Pancreas (tissue), 10 donors: ENCODE data around the gene SCN10A. TPM values are rescaled to one million over a fixed set of nuclear protein-coding genes. Genes with fewer than 3 reads are reported as not detected.

Source experiments
- ATAC-seq, 4 donors: fragments of 200-7000 bp; cut with Tn5 transposase; one replicate each; pipeline versions ENCODE4 v1.8.0 to v1.9.1; 2020; ENCODE audit warnings: mild to moderate bottlenecking in 4 of 4, moderate library complexity in 4 of 4
- DNase-seq, 6 donors: peaks; one replicate each; pipeline ENCODE4 v3.0.0-alpha.2; 2020
- FAIRE-seq: peaks from 2 replicates; lab custom pipeline; 2012; peaks lifted over from hg19 to GRCh38; lab: Jason Lieb, UNC
- H3K27ac ChIP-seq, 4 donors: fragments of 200-600 bp; sonication (generic); 1 replicate in 3 of 4; 2 replicates in 1 of 4; pipeline versions ENCODE4 v1.5.0 to v1.8.0; 2020
- H3K27me3 ChIP-seq, 4 donors: fragments of 200-600 bp; one replicate each; pipeline ENCODE4 v1.8.0; 2021
- H3K36me3 ChIP-seq, 3 donors: fragments of 200-600 bp; sonication (generic) in 1 of 3; one replicate each; pipeline versions ENCODE4 v1.5.0 to v1.8.0; 2020 to 2021
- H3K4me1 ChIP-seq, 3 donors: fragments of 200-600 bp; one replicate each; pipeline ENCODE4 v1.8.0; 2021
- H3K4me3 ChIP-seq, 4 donors: fragments of 200-600 bp; sonication (generic) in 2 of 4; one replicate each; pipeline versions ENCODE4 v1.5.0 to v1.8.0; 2020 to 2021
- H3K9me3 ChIP-seq, 4 donors: fragments of 200-600 bp; one replicate each; pipeline ENCODE4 v1.8.0; 2021
- WGBS, 2 donors: extraction: QIAGEN DNeasy Blood & Tissue Kit; methylation state at CpG; one replicate each; pipeline ENCODE4 v1.1.7; 2013; 5-methylcytosine and 5-hydroxymethylcytosine counted together
- intact Hi-C, 3 donors: fragments of 100-400 bp; cut with DNase I; formaldehyde crosslinking; loops; one replicate each; pipeline versions ENCODE4 v1.11.1 to v1.14.2; 2022
- polyA plus RNA-seq, 2 donors: library from polyadenylated mRNA; stranded (reverse); fragments of 200-250 nt; gene quantifications; one replicate each; pipeline ENCODE4 v1.2.3, GENCODE V29; 2013
- total RNA-seq, 6 donors: library from RNA; stranded (reverse); fragmentation: NEBNext Ultra II Directional in 4 of 6; extraction: Animal tissue kit (Norgen Biotek cat#: 25700) in 4 of 6; gene quantifications; one replicate each; pipeline versions ENCODE4 v1.2.1 to v1.2.4, GENCODE V29; 2021 to 2023
- TF ChIP-seq, protein P1 (sequence below), 4 donors: fragments of 200-600 bp; sonication (generic) in 3 of 4; IDR thresholded peaks; one replicate each; pipeline versions ENCODE4 v1.5.0 to v1.8.0; 2021; ENCODE audit warnings: antibody characterized with exemption in 4 of 4
- donor health status: healthy with polysubstance abuse.
- donor health status: DM: no; HTN: no; CAD: no; lungs with moderate emphysema.
- donor health status: DM: no; HTN: no; CAD: no.
- donor health status: control.
- donor health status: control.
- donor health status: Bipolar disorder and iron deficiency.
- donor health status: DM: yes; HTN: yes; CAD: no.
- donor health status: DM: no; HTN: no; CAD: no.
- donor health status: DM: no; HTN: no; CAD: no.
- donor health status: DM: yes; HTN: yes; CAD: no.

Gene SCN10A
- total RNA-seq: not detected
- polyA plus RNA-seq: not detected

DNA sequence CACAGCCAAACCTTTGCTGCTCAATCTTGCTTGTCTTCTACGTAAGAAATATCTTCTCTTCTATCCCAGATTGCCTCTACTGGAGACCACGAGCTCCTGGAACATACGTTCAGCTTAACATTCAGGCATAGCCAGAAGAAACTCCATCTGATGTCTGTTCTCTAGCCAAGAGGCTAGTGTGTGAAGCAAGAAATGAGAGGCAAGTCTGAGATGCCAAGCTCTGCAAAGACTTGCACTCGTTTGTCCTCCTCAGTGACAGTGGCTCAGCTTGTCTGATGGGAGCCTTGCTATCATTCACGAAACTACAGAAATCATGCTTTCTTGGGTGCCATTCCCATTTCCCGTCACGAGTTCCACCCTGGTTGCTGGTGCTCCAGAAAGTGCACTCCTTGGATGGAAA lies at the start of gene SCN10A:
Gene SCN10A, minus strand, starts transcription at position 192 of the 400 bp plus-strand sequence. CDS start 22,207 bp downstream, outside the sequence.
- no peak for FAIRE-seq
- Histone ChIP-seq H3K27me3 (no peaks in the 10 kb centered on the region), H3K9me3 (no peaks in the 10 kb centered on the region), H3K4me3 (no peak within 1 kb of the TSS), H3K27ac (no peak within 1 kb of the TSS), H3K36me3 (no peaks in the 10 kb centered on the region), H3K4me1 (no peaks in the 10 kb centered on the region)
- WGBS, 2 donors: 51 to 60% methylated on average over 7 of the region's 7 CpGs
- TF ChIP-seq, protein P1, sequence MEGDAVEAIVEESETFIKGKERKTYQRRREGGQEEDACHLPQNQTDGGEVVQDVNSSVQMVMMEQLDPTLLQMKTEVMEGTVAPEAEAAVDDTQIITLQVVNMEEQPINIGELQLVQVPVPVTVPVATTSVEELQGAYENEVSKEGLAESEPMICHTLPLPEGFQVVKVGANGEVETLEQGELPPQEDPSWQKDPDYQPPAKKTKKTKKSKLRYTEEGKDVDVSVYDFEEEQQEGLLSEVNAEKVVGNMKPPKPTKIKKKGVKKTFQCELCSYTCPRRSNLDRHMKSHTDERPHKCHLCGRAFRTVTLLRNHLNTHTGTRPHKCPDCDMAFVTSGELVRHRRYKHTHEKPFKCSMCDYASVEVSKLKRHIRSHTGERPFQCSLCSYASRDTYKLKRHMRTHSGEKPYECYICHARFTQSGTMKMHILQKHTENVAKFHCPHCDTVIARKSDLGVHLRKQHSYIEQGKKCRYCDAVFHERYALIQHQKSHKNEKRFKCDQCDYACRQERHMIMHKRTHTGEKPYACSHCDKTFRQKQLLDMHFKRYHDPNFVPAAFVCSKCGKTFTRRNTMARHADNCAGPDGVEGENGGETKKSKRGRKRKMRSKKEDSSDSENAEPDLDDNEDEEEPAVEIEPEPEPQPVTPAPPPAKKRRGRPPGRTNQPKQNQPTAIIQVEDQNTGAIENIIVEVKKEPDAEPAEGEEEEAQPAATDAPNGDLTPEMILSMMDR (IDR thresholded peaks at IDR 0.05): no peak
- no peak for DNase-seq
- intact Hi-C loops: no loop called here
- ATAC-seq: no peak

DNA sequence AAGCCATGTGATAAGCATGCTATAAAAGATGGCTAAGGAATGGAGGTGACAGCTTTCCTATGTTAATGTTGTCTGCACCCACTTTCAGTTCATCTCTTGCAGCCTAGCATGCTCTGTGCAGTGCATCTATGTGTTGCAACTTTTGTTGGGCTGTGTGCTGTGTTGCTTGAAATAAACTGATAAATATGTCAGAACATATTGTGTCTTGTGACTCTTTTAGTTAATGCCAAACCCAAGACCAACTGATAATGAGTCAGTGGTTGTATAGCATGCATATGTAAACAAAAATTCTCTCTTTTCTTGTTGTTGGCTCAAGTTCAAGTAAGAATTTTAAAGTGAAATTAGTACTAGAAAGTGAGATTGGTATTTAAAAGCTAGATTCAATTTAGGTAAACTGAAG lies 37.0 kb upstream of the SCN10A start:
- DNase-seq (no peak), FAIRE-seq (no peak), ATAC-seq (no peak)
- H3K27ac ChIP-seq: no peak overlapping the region
- no peaks in the 10 kb centered on the region for H3K36me3 ChIP-seq
- no peaks in the 10 kb centered on the region for H3K4me1 ChIP-seq
- TF ChIP-seq, protein P1 (IDR thresholded peaks at IDR 0.05): no peak
- H3K4me3 ChIP-seq: no peak overlapping the region
- no peaks in the 10 kb centered on the region for H3K9me3 ChIP-seq
- intact Hi-C loops: no loop called here
- peaks cover 0 to 9% (median 0%) of the 10 kb centered on the region in 4 donors for H3K27me3 ChIP-seq

DNA sequence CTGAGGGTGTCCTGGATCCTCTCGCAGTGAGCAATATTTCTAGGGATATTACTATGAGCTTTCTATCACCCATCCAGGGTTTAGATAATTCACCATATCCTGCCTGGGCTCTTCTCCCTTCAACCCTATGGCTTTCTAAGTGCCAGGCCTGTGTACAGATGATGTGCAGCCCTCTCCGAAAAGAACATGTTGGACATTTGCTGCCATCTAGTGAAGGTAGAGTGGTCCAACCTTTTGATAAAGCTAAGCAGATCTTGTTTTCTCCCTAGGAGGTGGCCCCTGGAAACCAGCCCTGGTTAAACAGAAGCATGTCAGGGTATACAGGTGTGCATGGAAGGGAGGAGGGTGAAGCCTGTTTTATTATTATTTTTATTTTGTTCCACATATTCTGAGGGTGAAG lies 27.9 kb upstream of the SCN10A start:
- H3K27ac ChIP-seq: no peak overlapping the region
- H3K9me3 ChIP-seq: no peaks in the 10 kb centered on the region
- TF ChIP-seq, protein P1 (IDR thresholded peaks at IDR 0.05): no peak
- FAIRE-seq (no peak), DNase-seq (no peak), ATAC-seq (peak in 3 of 4 donors; percentile 70 to 71 (median 71))
- no peak overlapping the region for H3K4me3 ChIP-seq
- H3K36me3 ChIP-seq: no peaks in the 10 kb centered on the region
- WGBS, 2 donors: 44 to 45% methylated on average over 2 of the region's 2 CpGs
- H3K27me3 ChIP-seq: no peaks in the 10 kb centered on the region
- intact Hi-C loops: loop anchor here in 1 of 3 donors (10.0 kb wide), 1 partner anchor 319 kb away; no protein-coding TSS in a partner anchor
- H3K4me1 ChIP-seq: no peaks in the 10 kb centered on the region

DNA sequence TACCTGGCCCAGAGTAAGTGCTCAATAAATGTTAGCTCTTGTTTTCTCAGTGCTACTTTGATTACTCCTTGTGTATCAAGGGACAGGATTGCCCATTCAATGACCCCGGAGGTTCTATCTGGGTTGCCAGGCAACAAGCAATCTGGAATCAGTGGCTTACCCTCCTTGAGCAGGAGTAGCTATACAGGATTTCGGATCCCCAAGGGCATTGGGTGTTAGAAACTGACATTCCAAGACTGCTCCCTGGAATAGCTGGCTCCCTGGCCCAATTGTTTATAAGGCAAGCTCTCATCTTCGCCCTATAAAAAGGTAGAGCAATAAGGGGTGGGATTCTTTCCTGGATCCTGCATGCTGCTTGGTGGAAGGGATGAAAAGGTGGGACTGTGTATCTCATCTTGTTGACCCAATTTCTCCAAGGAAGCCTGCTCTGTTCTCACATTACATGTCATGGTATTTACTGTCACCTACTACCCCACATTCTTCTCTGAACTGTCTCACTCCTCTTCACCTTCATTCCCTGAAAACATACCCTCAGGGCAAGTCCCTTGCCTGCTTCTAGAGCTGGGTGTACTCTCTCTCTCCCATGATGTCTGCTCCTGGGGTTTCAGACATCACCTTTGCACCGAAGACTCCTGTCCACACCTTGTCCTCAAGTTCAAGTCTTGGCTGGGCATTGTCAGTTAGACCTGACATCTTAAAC lies 26.4 kb upstream of the SCN10A start:
- DNase-seq (no peak), FAIRE-seq (no peak), ATAC-seq (no peak)
- H3K27ac ChIP-seq: no peak overlapping the region
- H3K36me3 ChIP-seq: no peaks in the 10 kb centered on the region
- no peaks in the 10 kb centered on the region for H3K4me1 ChIP-seq
- H3K4me3 ChIP-seq: no peak overlapping the region
- H3K9me3 ChIP-seq: no peaks in the 10 kb centered on the region
- intact Hi-C loops: loop anchor here in 1 of 3 donors (10.0 kb wide), 1 partner anchor 318 kb away; no protein-coding TSS in a partner anchor
- no peaks in the 10 kb centered on the region for H3K27me3 ChIP-seq
- TF ChIP-seq, protein P1 (IDR thresholded peaks at IDR 0.05): no peak
- 46 to 47% methylated on average over 4 of the region's 4 CpGs for WGBS, 2 donors

DNA sequence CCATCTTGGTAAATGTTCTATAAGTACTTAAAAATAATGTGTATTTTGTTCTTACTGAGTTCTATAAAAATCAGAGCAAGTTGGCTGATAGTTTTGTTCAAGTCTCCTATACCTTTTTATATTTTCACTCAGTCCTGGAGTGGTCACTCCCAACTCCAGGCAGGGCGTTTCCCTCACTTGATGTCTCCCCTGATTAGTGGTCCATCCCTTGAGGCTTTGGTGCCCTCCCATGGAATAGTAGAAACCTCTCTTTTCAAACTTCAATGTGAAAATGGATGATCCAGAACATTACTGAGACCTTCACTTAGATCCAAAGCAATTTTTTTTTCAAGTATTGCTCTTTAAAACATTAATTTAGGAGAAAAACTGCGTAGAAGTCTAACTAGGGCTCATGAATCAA lies 25.0 kb upstream of the SCN10A start:
- no peaks in the 10 kb centered on the region for H3K9me3 ChIP-seq
- no peak overlapping the region for H3K4me3 ChIP-seq
- ATAC-seq (no peak), FAIRE-seq (no peak), DNase-seq (no peak)
- 43 to 47% methylated on average over 2 of the region's 2 CpGs for WGBS, 2 donors
- no peaks in the 10 kb centered on the region for H3K27me3 ChIP-seq
- H3K4me1 ChIP-seq: no peaks in the 10 kb centered on the region
- no peaks in the 10 kb centered on the region for H3K36me3 ChIP-seq
- TF ChIP-seq, protein P1 (IDR thresholded peaks at IDR 0.05): no peak
- intact Hi-C loops: loop anchor here in 1 of 3 donors (10.0 kb wide), 1 partner anchor 316 kb away; no protein-coding TSS in a partner anchor
- H3K27ac ChIP-seq: no peak overlapping the region
